ENCODE measurements around the gene YIF1B.

The YIF1B gene

GRCh38 chr19:38352611-38353010 is 36.9 kb upstream of the YIF1B start:
- TF ChIP-seq EZH2phosphoT487 (conservative IDR thresholded peaks at IDR 0.05; ENCODE audit: low read length) (no peak), CTCF (IDR thresholded peaks at IDR 0.05; ENCODE audit: insufficient read depth, low read length, poor library complexity, severe bottlenecking) (no peak)
- no peaks in the 10 kb centered on the region for H3K9me3 ChIP-seq (ENCODE audit: insufficient read depth, low read length)
- no peak overlapping the region for H3K4me2 ChIP-seq (ENCODE audit: low read depth, low read length, poor library complexity, severe bottlenecking)

GRCh38 chr19:38351865-38352395 is 36.2 kb upstream of the YIF1B start:
- Histone ChIP-seq H3K27me3 (ENCODE audit: low read length) (no peaks in the 10 kb centered on the region), H3K36me3 (ENCODE audit: low read length) (no peaks in the 10 kb centered on the region), H3K4me3 (ENCODE audit: insufficient read depth, low read length, poor library complexity, severe bottlenecking) (no peak overlapping the region), H3K79me2 (ENCODE audit: insufficient read depth, low read length) (no peaks in the 10 kb centered on the region), H3K9me3 (ENCODE audit: insufficient read depth, low read length) (no peaks in the 10 kb centered on the region), H4K20me1 (ENCODE audit: low read depth, low read length) (no peaks in the 10 kb centered on the region), H3F3A (ENCODE audit: insufficient read depth) (no peaks in the 10 kb centered on the region), H2AFZ (ENCODE audit: low read depth, low read length, severe bottlenecking) (no peak overlapping the region), H3K4me2 (ENCODE audit: low read depth, low read length, poor library complexity, severe bottlenecking) (no peak overlapping the region), H3K27ac (ENCODE audit: low read depth, low read length) (no peak overlapping the region), H3K9ac (ENCODE audit: low read length) (no peak overlapping the region), H3K9me2 (replicated peaks; ENCODE audit: insufficient read depth, low read length) (no peaks in the 10 kb centered on the region)
- TF ChIP-seq EZH2phosphoT487 (conservative IDR thresholded peaks at IDR 0.05; ENCODE audit: low read length) (no peak), CTCF (IDR thresholded peaks at IDR 0.05; ENCODE audit: insufficient read depth, low read length, poor library complexity, severe bottlenecking) (no peak)

More at GRCh38 chr19:38352611-38353010, 36.9 kb upstream of the YIF1B start:
- H3K4me3 ChIP-seq (ENCODE audit: insufficient read depth, low read length, poor library complexity, severe bottlenecking) = no peak overlapping the region
- no peaks in the 10 kb centered on the region for H3K79me2 ChIP-seq (ENCODE audit: insufficient read depth, low read length)
- H3K27me3 ChIP-seq (ENCODE audit: low read length) = no peaks in the 10 kb centered on the region
- no peaks in the 10 kb centered on the region for H4K20me1 ChIP-seq (ENCODE audit: low read depth, low read length)
- no peak overlapping the region for H3K27ac ChIP-seq (ENCODE audit: low read depth, low read length)
- no peaks in the 10 kb centered on the region for H3F3A ChIP-seq (ENCODE audit: insufficient read depth)
- H3K9ac ChIP-seq (ENCODE audit: low read length) = no peak overlapping the region
- no peaks in the 10 kb centered on the region for H3K9me2 ChIP-seq (replicated peaks; ENCODE audit: insufficient read depth, low read length)
- no peak overlapping the region for H2AFZ ChIP-seq (ENCODE audit: low read depth, low read length, severe bottlenecking)
- H3K36me3 ChIP-seq (ENCODE audit: low read length) = no peaks in the 10 kb centered on the region

GRCh38 chr19:38350883-38351282 is 35.1 kb upstream of the YIF1B start:
- H3K36me3 ChIP-seq (ENCODE audit: low read length) = no peaks in the 10 kb centered on the region
- TF ChIP-seq EZH2phosphoT487 (conservative IDR thresholded peaks at IDR 0.05; ENCODE audit: low read length) (no peak), CTCF (IDR thresholded peaks at IDR 0.05; ENCODE audit: insufficient read depth, low read length, poor library complexity, severe bottlenecking) (no peak)
- no peak overlapping the region for H3K27ac ChIP-seq (ENCODE audit: low read depth, low read length)
- H4K20me1 ChIP-seq (ENCODE audit: low read depth, low read length) = no peaks in the 10 kb centered on the region
- no peaks in the 10 kb centered on the region for H3K27me3 ChIP-seq (ENCODE audit: low read length)
- H3K79me2 ChIP-seq (ENCODE audit: insufficient read depth, low read length) = no peaks in the 10 kb centered on the region
- no peak overlapping the region for H3K4me2 ChIP-seq (ENCODE audit: low read depth, low read length, poor library complexity, severe bottlenecking)
- no peaks in the 10 kb centered on the region for H3K9me2 ChIP-seq (replicated peaks; ENCODE audit: insufficient read depth, low read length)
- H3K4me3 ChIP-seq (ENCODE audit: insufficient read depth, low read length, poor library complexity, severe bottlenecking) = no peak overlapping the region
- H2AFZ ChIP-seq (ENCODE audit: low read depth, low read length, severe bottlenecking) = no peak overlapping the region
- no peaks in the 10 kb centered on the region for H3F3A ChIP-seq (ENCODE audit: insufficient read depth)
- no peak overlapping the region for H3K9ac ChIP-seq (ENCODE audit: low read length)
- H3K9me3 ChIP-seq (ENCODE audit: insufficient read depth, low read length) = no peaks in the 10 kb centered on the region

Data from SU-DHL-6 (cell line).